NCI-H226 (cell line): ENCODE results near the gene KLRK1.
"Not testable (repeated sequence)": the region's sequence is repeated elsewhere in the genome, so short reads cannot be mapped to it uniquely, and the experiment has no call there.

Experiments used
- DNase-seq: peaks from one replicate; pipeline ENCODE4 v3.0.0-alpha.2; 2015

Gene KLRK1

GRCh38 chr12:10361622-10362021, 28.2 kb downstream of the KLRK1 start:
- DNase-seq: no peak

DNA sequence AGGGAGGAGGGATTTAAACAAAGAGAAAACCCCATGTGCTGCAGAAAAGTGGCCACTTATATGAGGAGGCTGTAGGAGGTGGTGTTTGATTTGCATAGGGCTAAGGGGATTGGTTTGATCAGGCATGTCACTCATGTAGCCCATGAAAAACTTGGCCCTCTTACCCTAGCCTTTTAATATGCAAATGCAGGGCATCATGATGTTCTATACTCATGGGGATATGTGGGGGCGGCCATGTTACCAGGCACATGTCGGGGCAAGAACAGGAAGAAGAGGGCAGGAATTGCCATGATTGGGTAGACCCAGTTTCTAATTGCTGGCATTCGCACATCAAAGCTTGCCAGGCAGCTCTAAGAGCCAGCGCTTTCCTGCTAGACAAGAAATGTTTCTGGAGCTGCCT, 28.8 kb downstream of the KLRK1 start:
- DNase-seq: no peak

GRCh38 chr12:10358969-10359368, 30.9 kb downstream of the KLRK1 start:
- no peak for DNase-seq

GRCh38 chr12:10358131-10358530, 31.7 kb downstream of the KLRK1 start:
- no peak for DNase-seq

- DNase-seq: peak; percentile 45
Observed at GRCh38 chr12:10354502-10354901, 35.3 kb downstream of the KLRK1 start.

- DNase-seq: no peak
Observed at GRCh38 chr12:10354071-10354470, 35.8 kb downstream of the KLRK1 start.

DNA sequence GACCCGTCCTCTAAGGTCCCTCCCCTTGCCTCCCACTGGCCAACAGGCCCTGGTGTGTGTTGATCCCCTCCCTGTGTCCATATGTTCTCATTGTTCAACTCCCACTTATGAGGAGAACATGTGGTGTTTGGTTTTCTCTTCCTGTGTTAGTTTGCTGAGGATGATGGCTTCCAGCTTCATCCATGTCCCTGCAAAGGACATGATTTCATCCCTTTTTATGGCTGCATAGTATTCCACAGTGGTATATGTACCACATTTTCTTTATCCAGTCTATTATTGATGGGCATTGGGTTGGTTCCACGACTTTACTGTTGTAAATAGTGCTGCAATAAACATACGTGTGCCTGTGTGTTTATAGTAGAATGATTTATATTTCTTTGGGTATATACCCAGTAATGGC, 38.4 kb downstream of the KLRK1 start:
- DNase-seq: not testable (repeated sequence)

DNA sequence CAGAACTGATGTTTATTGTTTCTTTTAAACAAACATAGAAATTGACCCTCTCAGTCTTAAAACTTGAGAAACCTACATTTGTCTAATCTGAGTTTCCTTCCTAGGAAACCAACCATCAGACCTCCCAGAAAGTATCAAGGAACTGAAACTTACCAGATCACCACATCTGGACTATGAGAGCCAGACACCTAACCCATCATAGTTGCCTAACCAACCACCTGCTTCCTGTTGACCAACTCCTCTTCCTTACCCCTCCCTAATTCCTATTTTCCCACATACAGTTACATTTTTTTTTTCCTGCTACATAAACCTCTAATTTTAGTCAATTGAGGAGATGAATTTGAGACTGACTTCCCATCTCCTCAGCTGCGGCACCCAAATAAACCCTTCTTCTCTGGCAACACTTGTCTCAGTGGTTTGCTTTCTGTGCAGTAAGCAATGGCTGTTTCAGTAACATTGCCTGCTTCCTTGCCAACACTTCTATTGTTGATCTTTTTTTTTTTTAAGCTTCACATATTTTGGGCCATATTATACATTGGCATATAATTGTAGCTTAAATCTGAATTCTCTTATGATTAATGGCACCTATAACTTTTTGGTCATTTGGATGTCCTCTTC, 47.8 kb downstream of the KLRK1 start:
- DNase-seq: no peak

- DNase-seq: not testable (repeated sequence)
Observed at GRCh38 chr12:10340946-10341345, 48.9 kb downstream of the KLRK1 start.

- DNase-seq: peak; percentile 47
Observed at GRCh38 chr12:10339053-10339840, 50.6 kb downstream of the KLRK1 start.

DNA sequence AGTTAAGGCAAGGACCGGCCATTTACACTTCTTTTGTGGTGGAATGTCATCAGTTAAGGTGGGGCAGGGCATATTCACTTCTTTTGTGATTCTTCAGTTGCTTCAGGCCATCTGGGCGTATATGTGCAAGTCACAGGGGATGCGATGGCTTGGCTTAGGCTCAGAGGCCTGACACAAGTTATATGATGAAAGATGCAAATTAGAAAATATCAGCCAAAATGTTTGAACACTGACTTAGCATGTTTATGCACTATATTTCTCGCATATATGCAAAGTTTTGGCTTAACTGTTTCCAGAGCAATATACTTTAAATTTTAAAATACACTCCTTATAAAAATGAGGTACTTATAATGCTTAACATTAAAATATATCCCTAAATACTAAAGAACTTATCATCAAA, 51.4 kb downstream of the KLRK1 start:
- not testable (repeated sequence) for DNase-seq

DNA sequence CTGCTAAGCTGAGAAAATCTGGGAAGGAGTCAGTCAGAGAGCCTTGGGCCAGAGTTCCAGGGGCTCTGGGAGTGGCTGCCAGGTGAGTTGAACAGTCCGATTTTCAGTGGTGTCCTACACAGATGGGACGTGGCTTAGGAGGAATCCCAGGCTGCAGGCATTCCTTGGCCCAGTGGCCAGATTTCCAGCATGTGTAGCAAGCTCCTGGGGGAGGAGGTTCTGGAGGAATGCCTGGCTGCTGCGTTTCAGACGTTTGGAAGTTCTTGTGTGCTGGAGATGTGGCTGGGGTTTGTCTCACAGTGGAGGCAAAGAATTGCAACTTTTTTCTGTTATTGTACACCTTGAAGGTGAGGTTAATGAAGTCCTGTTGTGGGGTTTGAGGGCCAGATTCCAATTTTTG, 53.6 kb downstream of the KLRK1 start:
- DNase-seq: not testable (repeated sequence)

DNA sequence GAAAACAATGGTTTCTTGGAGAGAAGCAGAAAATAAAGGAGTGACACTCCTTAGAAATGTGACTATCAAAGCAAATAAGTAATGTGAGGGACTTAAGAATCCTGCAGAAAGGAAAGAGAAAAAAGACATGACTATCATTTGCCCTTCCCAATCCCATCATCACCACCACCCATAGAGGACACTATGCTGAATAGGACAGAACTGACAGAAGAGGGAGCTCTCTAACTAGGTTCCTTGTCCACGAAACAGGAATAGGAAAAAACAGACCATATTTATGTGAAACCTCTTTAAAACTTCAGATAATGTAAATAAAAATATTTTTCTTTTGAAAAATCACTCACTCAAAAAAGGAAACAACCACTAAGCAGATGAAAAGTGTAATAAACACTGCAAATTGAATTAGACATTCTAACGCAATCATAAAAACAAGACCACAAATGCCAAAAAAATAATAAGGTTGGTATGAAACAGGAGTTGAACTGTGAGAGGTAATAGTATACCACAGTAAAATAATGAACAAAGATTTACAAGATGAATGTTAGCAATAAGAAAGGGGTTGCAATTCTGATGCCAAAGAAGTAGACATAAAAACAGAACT, 58.1 kb downstream of the KLRK1 start:
- peak; percentile 17 for DNase-seq

GRCh38 chr12:10328691-10329090, 61.1 kb downstream of the KLRK1 start:
- DNase-seq: not testable (repeated sequence)
